ENCODE measurements around the gene MYRIP.

- TF ChIP-seq YY1 (IDR thresholded peaks at IDR 0.05) (no peak), CTCF (IDR thresholded peaks at IDR 0.05; ENCODE audit: low read depth, low read length, missing input control) (no peak), RAD21 (IDR thresholded peaks at IDR 0.05) (no peak)
- TF ChIP-seq, protein P1, sequence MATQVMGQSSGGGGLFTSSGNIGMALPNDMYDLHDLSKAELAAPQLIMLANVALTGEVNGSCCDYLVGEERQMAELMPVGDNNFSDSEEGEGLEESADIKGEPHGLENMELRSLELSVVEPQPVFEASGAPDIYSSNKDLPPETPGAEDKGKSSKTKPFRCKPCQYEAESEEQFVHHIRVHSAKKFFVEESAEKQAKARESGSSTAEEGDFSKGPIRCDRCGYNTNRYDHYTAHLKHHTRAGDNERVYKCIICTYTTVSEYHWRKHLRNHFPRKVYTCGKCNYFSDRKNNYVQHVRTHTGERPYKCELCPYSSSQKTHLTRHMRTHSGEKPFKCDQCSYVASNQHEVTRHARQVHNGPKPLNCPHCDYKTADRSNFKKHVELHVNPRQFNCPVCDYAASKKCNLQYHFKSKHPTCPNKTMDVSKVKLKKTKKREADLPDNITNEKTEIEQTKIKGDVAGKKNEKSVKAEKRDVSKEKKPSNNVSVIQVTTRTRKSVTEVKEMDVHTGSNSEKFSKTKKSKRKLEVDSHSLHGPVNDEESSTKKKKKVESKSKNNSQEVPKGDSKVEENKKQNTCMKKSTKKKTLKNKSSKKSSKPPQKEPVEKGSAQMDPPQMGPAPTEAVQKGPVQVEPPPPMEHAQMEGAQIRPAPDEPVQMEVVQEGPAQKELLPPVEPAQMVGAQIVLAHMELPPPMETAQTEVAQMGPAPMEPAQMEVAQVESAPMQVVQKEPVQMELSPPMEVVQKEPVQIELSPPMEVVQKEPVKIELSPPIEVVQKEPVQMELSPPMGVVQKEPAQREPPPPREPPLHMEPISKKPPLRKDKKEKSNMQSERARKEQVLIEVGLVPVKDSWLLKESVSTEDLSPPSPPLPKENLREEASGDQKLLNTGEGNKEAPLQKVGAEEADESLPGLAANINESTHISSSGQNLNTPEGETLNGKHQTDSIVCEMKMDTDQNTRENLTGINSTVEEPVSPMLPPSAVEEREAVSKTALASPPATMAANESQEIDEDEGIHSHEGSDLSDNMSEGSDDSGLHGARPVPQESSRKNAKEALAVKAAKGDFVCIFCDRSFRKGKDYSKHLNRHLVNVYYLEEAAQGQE (IDR thresholded peaks at IDR 0.05), result no peak
Measured at GRCh38 chr3:40137591-40138295, 328.3 kb downstream of the MYRIP start.

Measured in liver (tissue), 3 donors.